ENCODE measurements around the gene LAMB2.

The LAMB2 gene

DNA sequence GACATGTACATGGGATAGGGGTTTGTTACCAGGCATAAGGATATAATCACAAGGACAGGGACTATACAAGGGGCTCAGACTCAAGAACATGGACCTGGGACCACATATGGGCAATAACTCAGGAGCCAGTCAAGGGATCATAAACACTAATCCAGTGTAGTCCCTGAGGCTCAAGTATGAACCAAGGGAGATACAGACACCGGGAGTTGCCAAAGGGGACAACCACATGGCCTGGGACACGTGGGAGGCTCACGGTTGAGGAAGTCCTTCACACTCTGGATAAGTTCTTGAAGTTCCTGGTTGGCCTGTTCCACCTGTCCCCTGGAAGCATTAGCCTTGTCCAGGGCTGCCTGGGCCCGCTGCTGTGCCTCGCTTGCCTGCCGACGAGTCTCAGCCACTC is 10.4 kb downstream of the LAMB2 start:
- Mint-ChIP-seq H3K4me1 (ENCODE audit: low read depth in 2 of 2) (peaks cover 8 to 11% of the 10 kb centered on the region in 2 donors), H3K9me3 (no peaks in the 10 kb centered on the region), H3K27ac (peak overlapping the region in 1 of 2 donors; percentile 89), H3K36me3 (ENCODE audit: insufficient read depth) (peaks cover 12% of the 10 kb centered on the region), H3K4me3 (peak overlapping the region in 1 of 2 donors; percentile 80), H3K27me3 (no peaks in the 10 kb centered on the region)
- ATAC-seq (replicated peaks) (no peak), DNase-seq (no peak)

DNA sequence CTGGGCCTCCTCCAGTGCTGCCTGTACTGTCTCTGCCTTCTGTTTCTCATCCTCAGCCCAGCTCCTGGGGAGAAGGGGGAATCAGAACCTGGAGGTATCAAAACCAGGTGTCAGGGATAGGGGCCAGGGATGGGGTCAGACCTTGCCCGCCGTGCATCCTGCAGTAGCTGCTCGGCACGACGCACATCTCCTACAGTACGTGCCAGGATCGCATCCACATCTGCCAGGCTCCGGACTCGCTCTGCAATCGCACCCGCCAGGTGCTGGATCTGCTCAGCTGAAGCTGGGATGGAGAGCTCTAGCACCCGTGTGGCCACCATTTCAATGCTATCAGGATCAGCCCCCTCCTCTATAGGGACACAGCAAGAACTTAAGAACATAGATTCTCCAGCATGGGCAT is 10.8 kb downstream of the LAMB2 start:
- ATAC-seq (replicated peaks) (no peak), DNase-seq (no peak)
- Mint-ChIP-seq H3K27me3 (no peaks in the 10 kb centered on the region), H3K36me3 (ENCODE audit: insufficient read depth) (peaks cover 15% of the 10 kb centered on the region), H3K4me1 (ENCODE audit: low read depth in 2 of 2) (peaks cover 8 to 11% of the 10 kb centered on the region in 2 donors), H3K27ac (peak overlapping the region; percentile 89 to 90), H3K4me3 (peak overlapping the region; percentile 80), H3K9me3 (no peaks in the 10 kb centered on the region)

DNA sequence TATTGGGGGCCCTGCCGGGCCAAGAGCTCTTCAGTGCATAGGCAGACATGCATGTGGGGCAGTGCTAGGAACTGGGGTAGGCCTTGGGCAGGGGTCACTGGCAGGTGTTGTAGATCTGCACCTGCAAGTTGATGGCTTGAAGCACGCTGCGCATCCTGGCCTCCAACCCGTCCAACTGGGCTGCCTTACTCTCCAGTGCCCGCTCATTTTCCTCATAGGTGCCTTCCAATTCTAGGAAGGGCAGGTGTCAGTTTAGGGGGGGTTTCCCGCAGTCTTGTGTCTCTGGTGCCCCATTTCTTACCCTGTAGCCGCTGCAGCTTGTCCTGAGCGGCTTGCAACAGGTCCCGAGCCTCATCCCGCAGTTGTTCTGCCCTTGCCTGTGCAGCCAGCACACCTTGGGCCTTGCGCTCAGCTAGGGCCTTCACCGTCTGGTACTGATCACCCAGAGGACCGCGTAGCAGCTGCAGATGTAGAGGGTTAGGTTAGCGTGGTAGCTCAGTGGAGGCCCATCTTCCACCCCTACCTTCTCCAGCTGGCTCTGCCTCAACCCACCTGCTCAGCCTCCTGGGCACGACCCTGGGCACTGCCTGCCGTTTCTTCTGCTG is 11.6 kb downstream of the LAMB2 start:
- Mint-ChIP-seq H3K4me3 (peak overlapping the region; percentile 80), H3K27me3 (no peaks in the 10 kb centered on the region), H3K27ac (peak overlapping the region; percentile 89 to 90), H3K36me3 (ENCODE audit: insufficient read depth) (peaks cover 19% of the 10 kb centered on the region), H3K4me1 (ENCODE audit: low read depth in 2 of 2) (peaks cover 8 to 11% of the 10 kb centered on the region in 2 donors), H3K9me3 (no peaks in the 10 kb centered on the region)
- ATAC-seq (replicated peaks) (no peak), DNase-seq (no peak)

DNA sequence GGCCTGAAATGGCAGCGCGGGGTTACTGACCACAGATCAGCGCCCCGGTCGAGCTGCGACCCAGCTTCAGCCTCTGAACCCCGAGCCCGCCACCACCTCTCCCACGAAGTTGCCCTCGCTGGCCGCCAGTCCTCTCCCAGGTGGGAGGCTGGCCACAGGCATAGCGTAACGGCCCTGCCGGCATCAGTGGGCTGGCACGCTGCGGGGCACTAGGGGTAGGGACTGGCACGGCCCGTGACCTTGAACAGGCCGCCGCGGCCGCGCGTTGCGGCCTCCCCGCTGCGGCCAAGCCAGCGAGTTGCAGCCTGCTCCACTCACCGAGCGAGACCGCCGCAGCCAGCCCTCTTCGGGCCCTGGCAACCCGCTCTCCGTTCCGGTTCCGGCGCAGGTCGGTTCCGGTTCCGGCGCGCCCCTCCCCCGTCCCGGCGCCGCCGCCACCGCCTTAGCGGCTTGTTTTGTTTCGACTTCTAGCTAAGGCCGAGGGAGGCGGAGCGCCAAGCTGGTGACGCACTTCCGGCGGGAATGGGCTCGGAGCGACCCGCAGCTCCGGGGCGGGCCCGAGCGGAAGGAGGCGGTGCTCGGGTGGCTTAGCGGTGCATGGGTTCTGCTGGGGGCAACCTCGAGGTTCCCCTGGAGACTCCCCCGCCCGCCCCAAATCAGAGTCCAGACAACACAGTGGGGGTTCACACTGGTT is 12.3 kb downstream of the LAMB2 start, which contains the start of gene USP19:
TSS of gene USP19 (minus strand) at position 386 of the 694 bp plus-strand sequence. CDS start 1,678 bp downstream, outside the sequence.
- ATAC-seq (replicated peaks): peak; percentile 90
- peak within 1 kb of the TSS; percentile 80 for H3K4me3 Mint-ChIP-seq
- DNase-seq: peak; percentile 93 to 95 (median 94)
- H3K36me3 Mint-ChIP-seq (ENCODE audit: insufficient read depth): peaks cover 22% of the 10 kb centered on the region
- H3K27me3 Mint-ChIP-seq: no peaks in the 10 kb centered on the region
- peaks cover 11% of the 10 kb centered on the region in 2 donors for H3K4me1 Mint-ChIP-seq (ENCODE audit: low read depth in 2 of 2)
- H3K9me3 Mint-ChIP-seq: no peaks in the 10 kb centered on the region
- peak within 1 kb of the TSS; percentile 89 to 90 for H3K27ac Mint-ChIP-seq

DNA sequence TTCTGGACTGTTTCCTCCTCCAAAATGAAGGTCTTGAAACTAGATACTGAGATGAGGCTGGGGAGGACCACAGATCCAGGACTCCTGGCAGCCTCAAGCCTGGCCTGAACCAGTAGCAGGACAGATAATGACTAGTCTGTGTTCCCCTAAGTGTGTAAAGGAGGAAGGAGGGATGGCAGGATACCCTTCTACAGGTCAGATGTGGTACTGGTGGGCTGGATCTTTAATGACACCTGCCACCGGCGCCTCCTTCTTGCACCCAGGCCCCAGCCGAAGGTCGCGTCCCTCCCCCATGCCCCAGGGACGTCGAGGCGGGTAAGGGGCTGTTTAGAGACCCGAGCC is 12.8 kb downstream of the LAMB2 start:
- Mint-ChIP-seq H3K4me3 (peak overlapping the region; percentile 80), H3K27me3 (no peaks in the 10 kb centered on the region), H3K27ac (peak overlapping the region; percentile 89 to 90), H3K9me3 (no peaks in the 10 kb centered on the region), H3K36me3 (ENCODE audit: insufficient read depth) (peaks cover 26% of the 10 kb centered on the region), H3K4me1 (ENCODE audit: low read depth in 2 of 2) (peaks cover 8 to 11% of the 10 kb centered on the region in 2 donors)
- ATAC-seq (replicated peaks) (peak; percentile 18), DNase-seq (peak in 2 of 3 experiments; percentile 8 to 15)

DNA sequence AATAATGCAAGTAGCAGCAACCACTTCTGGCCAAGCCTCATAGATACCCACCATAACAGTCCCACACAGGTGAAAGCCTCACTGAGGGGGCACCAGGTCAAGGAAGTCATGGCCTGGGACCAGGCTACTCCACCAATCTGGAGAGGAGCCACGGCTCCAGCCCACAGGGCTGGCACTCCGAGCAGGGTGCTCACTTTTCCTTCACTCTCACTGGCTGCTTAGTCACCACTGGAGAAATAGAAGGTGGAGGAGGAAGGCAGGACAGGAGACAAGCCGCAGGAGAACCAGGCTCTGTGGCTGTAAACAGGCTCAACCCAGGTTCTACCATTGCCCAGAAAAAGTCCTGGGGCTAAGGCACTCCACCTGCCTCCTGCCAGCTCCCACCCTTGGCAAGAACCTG is 13.4 kb downstream of the LAMB2 start:
- Mint-ChIP-seq H3K27me3 (no peaks in the 10 kb centered on the region), H3K36me3 (ENCODE audit: insufficient read depth) (peaks cover 31% of the 10 kb centered on the region), H3K4me3 (peak overlapping the region; percentile 80), H3K4me1 (ENCODE audit: low read depth in 2 of 2) (peaks cover 5 to 11% of the 10 kb centered on the region in 2 donors), H3K27ac (peak overlapping the region; percentile 89 to 90), H3K9me3 (no peaks in the 10 kb centered on the region)
- DNase-seq: no peak
- no peak for ATAC-seq (replicated peaks)

DNA sequence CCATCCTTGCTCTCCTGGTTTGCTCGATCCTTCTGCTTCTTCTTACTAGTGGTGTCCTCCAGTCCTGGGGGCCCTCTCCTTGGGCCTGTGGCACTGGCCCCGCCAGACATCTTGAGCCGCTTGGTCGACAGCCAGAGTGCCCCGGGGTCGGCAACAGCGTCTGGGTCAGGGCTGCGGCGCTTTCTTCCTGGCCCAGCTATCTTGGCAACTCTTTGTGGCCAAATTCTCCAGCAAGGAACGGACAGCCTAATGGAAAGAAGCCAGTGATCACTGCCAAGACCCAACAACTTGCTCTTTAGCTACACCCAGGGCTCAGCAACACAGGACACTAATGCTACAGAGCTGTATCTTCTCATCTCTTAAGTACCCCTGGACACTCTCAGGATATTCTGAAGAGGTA is 13.8 kb downstream of the LAMB2 start:
- Mint-ChIP-seq H3K4me3 (peak overlapping the region; percentile 6 to 80), H3K4me1 (ENCODE audit: low read depth in 2 of 2) (peaks cover 5 to 11% of the 10 kb centered on the region in 2 donors), H3K36me3 (ENCODE audit: insufficient read depth) (peaks cover 31% of the 10 kb centered on the region), H3K9me3 (no peaks in the 10 kb centered on the region), H3K27me3 (no peaks in the 10 kb centered on the region), H3K27ac (peak overlapping the region in 1 of 2 donors; percentile 89)
- ATAC-seq (replicated peaks): no peak
- no peak for DNase-seq

DNA sequence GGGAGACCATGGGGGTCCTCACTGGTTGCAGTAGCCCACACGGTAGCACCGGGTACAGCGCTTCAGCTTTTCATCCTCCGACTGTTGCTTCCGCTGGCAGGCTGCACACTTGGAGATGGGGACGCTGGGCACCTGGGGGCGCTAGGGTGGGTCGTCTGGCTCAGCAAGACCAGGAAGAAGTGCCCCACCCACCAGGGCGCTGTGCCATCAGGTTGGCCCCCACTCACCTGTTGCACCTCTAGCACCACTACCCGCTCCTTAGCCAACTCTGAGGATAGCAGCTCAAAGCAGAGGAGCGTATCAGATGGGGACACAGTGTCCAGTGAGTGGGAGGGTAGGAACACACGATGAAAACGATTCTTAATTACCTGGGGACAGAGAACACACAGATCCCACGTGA is 20.6 kb downstream of the LAMB2 start:
- ATAC-seq (replicated peaks): no peak
- peaks cover 34% of the 10 kb centered on the region for H3K36me3 Mint-ChIP-seq (ENCODE audit: insufficient read depth)
- DNase-seq: no peak
- peaks cover 0 to 2% of the 10 kb centered on the region in 2 donors for H3K4me1 Mint-ChIP-seq (ENCODE audit: low read depth in 2 of 2)
- H3K4me3 Mint-ChIP-seq: no peak overlapping the region
- peak overlapping the region in 1 of 2 donors; percentile 41 for H3K27ac Mint-ChIP-seq
- no peaks in the 10 kb centered on the region for H3K27me3 Mint-ChIP-seq
- no peaks in the 10 kb centered on the region for H3K9me3 Mint-ChIP-seq

DNA sequence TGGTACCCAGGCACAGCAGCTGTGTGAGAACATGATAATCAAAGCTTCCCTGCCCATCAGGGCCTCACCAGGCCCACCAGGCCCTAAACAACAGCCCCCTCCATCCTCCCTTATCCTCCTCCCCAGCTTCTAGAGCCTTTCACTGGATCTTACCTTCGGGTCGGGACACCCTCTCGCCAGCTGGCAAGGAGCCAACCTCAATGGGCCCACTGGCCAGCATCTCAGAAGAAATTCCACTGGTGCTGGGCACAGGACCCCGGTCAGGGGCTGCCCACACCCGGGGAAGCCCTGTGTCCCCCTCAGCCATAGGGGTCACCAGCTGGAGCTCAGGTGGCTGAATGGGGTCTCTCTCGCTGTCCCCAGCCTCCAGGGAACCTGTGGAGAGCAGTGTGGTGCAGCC is 21.5 kb downstream of the LAMB2 start:
- H3K27ac Mint-ChIP-seq: no peak overlapping the region

DNA sequence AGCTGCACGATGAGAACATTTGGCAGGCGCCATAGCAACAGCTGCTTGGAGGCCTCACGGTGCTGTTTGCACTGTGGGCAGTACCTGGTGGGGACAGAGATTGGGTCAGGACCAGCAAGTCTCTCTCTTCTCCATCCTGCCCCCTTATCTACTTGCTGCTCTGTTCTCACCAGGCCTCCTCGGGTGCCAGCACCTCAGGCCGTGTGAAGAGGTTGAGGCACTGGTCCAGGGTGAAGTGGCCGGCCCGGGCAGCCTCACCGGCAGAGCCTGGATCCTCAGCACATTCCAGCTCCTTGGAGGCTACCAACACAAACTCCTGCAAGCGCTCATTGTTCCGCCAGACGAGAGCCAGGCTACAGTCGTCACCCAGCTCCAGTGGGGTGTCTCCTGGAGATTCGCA is 22.1 kb downstream of the LAMB2 start:
- peaks cover 0 to 1% of the 10 kb centered on the region in 2 donors for H3K4me1 Mint-ChIP-seq (ENCODE audit: low read depth in 2 of 2)
- no peak overlapping the region for H3K27ac Mint-ChIP-seq
- no peak overlapping the region for H3K4me3 Mint-ChIP-seq
- no peak for ATAC-seq (replicated peaks)
- peaks cover 26% of the 10 kb centered on the region for H3K36me3 Mint-ChIP-seq (ENCODE audit: insufficient read depth)
- DNase-seq: no peak
- H3K9me3 Mint-ChIP-seq: no peaks in the 10 kb centered on the region
- no peaks in the 10 kb centered on the region for H3K27me3 Mint-ChIP-seq

More for the DNA sequence above, 21.5 kb downstream of the LAMB2 start:
- peaks cover 0 to 2% of the 10 kb centered on the region in 2 donors for H3K4me1 Mint-ChIP-seq (ENCODE audit: low read depth in 2 of 2)
- DNase-seq: no peak
- H3K36me3 Mint-ChIP-seq (ENCODE audit: insufficient read depth): peaks cover 29% of the 10 kb centered on the region
- ATAC-seq (replicated peaks): no peak
- no peak overlapping the region for H3K4me3 Mint-ChIP-seq
- no peaks in the 10 kb centered on the region for H3K27me3 Mint-ChIP-seq
- no peaks in the 10 kb centered on the region for H3K9me3 Mint-ChIP-seq

DNA sequence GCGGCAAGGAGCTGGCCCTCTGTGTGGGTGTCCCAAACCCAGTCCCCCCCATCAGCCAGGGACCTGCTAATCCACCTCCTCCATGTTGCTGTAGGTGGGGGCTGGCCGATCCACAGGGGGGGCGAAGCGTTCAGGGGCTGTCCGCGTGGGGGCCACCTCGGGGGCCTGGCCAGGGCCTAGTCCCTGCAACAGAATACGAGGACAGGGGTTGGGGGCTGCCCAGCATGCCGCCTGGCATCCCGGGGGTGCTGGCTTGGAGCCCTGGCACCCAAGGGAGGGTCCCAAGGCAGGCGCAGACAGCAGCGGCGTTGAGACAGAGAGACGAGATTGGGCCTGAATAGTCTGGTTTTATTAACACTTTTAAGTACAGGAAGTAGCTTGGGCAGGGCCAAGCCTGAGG is 24.5 kb downstream of the LAMB2 start:
- Mint-ChIP-seq H3K4me3 (no peak overlapping the region), H3K27me3 (no peaks in the 10 kb centered on the region), H3K4me1 (ENCODE audit: low read depth in 2 of 2) (peaks cover 17 to 20% of the 10 kb centered on the region in 2 donors), H3K27ac (no peak overlapping the region), H3K36me3 (ENCODE audit: insufficient read depth) (peaks cover 34% of the 10 kb centered on the region), H3K9me3 (no peaks in the 10 kb centered on the region)
- no peak for DNase-seq
- no peak for ATAC-seq (replicated peaks)

DNA sequence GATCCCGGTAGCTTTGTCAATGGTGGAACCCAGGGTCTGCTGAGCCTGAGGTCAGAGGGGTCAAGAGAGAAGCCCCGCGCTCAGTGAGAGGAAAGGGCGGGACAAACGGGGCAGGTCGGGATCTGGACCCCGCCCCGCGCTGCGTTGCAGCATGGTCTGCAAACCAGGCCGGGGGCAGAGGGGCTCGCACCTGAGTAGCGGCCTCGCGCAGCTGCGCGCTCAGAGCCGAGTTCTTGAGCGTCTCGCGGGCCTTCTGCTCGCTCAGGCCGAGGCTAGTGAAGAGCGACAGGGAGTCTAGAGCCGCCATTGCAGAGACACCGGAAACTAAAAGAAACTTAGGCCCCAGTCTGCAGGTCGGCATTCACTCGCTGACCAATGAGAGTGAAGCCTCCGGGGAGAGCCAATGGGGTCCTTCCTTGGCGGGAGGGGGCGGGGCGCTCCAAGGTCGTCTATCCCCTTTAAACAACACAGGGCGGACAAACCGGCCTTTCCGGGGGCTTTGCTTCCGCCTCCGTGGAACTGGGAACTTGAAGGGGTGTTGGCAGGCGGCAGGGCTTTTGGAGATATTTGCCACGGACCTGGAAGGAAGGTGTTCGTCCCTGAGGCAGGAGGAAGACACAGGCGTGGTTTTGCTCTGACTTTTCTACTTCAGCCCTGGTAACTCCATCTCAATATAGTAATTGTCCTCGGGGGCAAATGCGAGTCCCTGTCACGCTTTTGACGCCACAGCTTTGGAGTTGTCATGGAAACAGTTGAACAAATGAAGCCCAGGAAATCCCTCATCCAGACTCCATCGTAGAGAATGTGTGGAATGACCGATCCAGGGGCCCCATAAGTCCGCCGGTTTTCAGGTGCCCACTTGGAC is 28.2 kb downstream of the LAMB2 start, which contains the start of gene QARS1:
TSS of gene QARS1 (minus strand) at position 331 of the 865 bp plus-strand sequence. CDS start at position 307, 24 bp downstream.
- H3K27ac Mint-ChIP-seq: peak within 1 kb of the TSS; percentile 97 to 99
- H3K27me3 Mint-ChIP-seq: no peaks in the 10 kb centered on the region
- peak within 1 kb of the TSS; percentile 99 for H3K4me3 Mint-ChIP-seq
- H3K36me3 Mint-ChIP-seq (ENCODE audit: insufficient read depth): peaks cover 43% of the 10 kb centered on the region
- peaks cover 25 to 29% of the 10 kb centered on the region in 2 donors for H3K4me1 Mint-ChIP-seq (ENCODE audit: low read depth in 2 of 2)
- ATAC-seq (replicated peaks) (peak; percentile 99), DNase-seq (peak; percentile 83 to 84 (median 84))
- H3K9me3 Mint-ChIP-seq: no peaks in the 10 kb centered on the region

DNA sequence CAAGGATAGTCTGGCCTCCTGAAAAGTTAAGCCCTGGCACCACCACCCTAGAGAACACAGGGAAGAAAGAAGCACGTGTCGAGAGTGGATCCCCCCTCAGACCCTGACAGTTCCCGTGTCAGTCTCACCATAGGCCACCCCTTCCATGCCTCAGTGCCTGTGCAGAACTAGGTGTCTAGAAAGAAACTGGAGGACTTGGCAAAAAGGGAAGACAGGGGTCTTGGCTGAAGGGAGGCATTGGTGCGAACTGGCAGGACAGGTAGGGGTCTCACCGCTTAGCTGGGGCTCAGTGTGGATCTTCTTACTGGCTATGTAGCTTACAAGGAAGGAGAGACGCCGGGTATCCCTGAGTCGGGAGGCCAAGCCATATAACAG is 28.8 kb downstream of the LAMB2 start:
- H3K9me3 Mint-ChIP-seq: no peaks in the 10 kb centered on the region
- H3K4me1 Mint-ChIP-seq (ENCODE audit: low read depth in 2 of 2): peaks cover 25 to 29% of the 10 kb centered on the region in 2 donors
- H3K4me3 Mint-ChIP-seq: peak overlapping the region; percentile 99
- DNase-seq (no peak), ATAC-seq (replicated peaks) (no peak)
- no peaks in the 10 kb centered on the region for H3K27me3 Mint-ChIP-seq
- H3K36me3 Mint-ChIP-seq (ENCODE audit: insufficient read depth): peaks cover 43% of the 10 kb centered on the region
- H3K27ac Mint-ChIP-seq: peak overlapping the region; percentile 97 to 99
